NCI-H2196 treated with DMSO at 0.1 percent for 48 hours (cell line): ENCODE results near the gene JAK3.

ENCODE experiments used
- DNase-seq: peaks from one replicate; lab custom pipeline; 2025; ENCODE audit not compliant: unreplicated experiment; lab: John Stamatoyannopoulos, UW

JAK3 gene

DNA sequence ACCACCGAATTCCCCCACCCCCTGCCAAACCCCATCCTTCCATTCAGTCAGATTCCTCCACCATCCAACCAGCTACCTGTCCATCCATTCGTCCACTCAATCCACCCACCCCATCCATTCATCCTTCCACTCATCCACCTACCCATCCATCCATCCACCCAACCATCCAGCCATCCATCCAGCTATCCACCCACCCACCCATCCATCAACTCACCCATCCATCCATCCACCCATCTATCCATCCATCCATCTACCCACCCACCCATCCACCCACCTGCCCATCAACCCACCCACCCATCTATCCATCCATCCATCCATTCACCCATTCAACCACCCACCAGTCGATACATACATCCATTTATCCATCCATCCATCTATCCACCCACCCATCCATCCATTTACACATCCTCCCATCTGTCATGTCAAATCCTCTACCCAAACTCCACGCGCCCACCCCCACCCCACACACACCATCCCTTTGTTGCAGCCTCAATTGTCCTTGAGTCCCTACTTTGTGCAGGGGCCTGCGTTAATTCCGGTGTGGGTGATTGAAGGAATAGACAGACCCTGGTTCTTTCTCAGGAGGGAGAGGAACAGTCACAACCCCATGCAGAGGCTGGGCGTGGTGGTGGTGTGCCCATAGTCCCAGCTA lies 18.7 kb upstream of the JAK3 start:
- DNase-seq, result no peak

DNA sequence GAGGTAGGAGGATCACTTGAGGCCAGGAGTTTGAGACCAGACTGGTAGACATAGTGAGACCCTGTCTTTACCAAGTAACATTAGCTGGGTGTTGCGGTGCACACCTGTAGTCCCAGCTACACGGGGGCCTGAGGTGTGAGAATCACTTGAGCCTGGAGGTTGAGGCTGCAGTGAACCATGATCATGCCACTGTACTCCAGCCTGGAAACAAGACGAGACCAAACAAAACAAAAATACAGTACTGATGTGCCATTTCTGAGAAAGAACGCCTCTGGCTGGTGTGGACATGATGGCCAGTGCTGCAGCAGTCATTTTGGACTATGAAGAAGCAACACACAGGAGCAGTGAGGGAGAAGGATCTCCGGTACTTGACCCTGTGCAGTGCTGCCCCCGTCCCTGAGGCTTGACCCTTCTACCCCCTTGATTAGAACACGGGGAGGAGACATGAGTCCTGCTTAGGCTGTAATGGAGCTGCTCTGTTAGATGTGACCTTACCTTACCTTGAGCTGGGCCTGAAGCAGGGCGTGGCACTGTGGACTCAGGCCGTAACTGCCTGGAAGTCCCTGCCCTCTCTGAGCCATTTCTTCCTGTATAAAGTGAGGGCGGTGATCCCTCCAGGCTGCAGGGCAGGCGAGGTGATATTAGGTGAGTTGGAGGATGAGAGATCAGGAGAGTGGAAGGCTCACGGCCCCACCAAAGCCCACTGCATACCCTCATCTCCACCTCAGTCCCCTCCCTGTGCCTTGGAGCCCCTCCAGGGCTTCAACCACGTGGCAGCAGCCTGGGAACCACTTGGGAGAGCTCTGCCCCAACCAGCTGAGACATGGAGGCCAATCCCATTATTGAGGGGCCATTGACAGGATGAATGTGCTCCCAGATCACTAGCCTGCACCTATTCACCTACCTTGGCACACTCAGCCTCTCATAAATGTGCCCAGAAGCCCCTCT lies 17.9 kb upstream of the JAK3 start:
- no peak for DNase-seq

DNA sequence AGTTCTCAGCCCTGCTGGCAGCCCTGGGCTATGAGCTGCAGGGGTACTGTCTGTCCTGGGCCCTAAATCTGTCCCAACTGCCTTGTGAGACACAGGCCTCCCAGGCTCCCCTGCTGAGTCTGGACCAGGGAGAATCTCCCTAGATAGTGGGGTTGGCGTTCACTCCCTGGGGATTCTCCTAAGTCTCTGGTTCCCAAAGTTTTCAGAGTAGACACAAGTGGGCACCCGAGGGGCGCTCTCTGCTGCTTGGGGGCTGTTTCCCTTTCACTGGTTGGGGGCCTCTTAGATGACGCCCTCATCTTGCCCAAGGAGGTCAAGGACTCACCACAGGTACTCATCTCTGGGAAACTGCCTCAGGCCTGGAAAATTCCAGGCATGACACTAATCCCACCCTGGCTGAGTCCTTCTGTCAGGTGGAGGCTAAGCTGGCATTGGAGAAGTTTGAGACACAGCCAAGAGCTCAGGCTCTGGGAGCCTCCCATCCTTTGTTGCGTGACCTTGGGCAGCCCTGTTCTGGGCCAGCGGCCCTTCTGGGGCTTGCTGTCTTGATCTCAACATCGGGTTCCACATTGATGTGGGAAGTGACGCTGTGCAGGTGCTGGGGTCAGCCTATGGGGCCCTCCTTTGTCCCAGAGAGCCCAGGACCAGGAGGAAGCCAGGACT lies 15.9 kb upstream of the JAK3 start:
- no peak for DNase-seq

DNA sequence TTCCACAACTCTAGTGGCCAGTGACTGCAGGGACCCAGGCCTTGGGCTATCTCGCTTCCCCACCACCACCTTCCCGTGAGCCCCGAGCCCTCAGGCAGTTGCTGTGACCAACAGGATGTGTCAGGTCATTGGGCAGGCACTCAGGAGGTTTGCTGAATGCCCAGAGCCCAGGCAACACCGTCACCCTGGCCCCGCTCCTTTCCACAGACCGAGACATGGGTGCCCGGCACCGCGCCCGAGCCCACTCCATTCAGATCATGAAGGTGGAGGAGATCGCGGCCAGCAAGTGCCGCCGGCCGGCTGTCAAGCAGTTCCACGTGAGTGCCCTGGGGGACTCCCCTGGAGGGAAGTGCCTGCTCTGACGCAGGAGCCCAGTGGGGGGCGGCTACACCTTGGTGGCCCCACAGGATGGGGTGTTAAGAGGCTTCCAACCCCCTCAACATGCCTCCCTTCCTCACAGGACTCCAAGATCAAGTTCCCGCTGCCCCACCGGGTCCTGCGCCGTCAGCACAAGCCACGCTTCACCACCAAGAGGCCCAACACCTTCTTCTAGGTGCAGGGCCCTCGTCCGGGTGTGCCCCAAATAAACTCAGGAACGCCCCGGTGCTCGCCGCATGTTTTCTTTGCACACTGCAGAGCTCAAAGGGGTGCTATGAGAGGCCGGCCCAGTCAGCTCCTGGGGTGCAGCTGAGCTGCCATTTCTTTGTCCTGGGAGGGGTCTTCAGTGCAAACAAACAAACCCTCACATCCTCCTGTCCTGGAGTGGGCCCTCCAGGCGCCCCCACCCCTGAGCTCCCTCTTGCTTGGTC lies 15.1 kb upstream of the JAK3 start:
- DNase-seq, result no peak

DNA sequence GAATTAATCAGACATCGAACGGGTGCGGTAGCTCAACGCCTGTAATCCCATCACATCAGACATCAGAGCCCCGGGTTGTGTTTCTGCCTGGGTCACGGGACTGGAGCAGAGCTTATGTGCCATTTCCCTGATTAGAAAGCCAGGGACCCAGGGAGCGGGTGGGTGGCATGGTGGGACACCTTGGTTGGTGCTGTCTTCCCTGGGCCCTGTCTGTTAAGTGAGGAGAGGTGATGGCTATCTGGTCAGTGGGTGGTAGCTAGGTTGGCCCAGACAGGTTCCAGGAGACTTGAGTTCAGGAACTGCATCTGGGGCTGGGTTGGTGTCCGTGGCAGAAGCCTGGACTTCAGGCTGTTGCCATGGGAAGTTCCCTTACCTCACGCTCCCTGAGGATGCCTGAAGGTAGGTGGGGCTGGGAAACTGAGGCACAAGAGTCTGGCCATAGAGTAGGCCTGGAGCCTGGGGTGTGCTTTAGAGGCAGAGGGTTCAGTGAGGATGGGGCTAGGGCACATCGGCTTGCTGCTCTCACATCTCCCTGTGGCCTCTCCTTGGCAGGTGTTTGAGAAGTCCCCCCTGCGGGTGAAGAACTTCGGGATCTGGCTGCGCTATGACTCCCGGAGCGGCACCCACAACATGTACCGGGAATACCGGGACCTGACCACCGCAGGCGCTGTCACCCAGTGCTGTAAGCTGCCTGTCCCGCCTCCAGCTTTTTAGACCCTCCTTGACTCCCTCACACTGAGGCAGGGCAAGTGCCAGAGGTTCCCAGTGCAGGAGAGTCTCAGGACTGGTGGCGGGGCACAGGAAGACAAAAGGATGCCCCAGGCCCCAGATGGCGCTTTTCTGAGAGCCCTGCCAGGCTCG lies 14.0 kb upstream of the JAK3 start:
- DNase-seq, result no peak

DNA sequence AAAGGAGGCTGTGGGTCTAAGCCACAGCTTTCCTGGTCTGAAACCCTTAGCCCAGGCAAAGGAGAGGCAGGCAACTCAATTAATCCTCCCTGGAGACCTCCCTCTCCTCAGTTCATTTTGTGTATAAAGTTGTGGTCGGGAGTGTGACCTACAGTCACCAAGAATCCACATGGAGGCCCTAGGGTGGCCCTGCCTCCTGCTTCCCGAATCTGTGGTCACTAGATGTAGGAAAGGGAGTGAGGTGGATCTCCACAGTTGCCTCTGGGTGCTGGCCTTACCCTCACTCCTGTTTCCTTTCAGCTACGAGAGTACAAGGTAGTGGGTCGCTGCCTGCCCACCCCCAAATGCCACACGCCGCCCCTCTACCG lies 13.2 kb upstream of the JAK3 start:
- no peak for DNase-seq

DNA sequence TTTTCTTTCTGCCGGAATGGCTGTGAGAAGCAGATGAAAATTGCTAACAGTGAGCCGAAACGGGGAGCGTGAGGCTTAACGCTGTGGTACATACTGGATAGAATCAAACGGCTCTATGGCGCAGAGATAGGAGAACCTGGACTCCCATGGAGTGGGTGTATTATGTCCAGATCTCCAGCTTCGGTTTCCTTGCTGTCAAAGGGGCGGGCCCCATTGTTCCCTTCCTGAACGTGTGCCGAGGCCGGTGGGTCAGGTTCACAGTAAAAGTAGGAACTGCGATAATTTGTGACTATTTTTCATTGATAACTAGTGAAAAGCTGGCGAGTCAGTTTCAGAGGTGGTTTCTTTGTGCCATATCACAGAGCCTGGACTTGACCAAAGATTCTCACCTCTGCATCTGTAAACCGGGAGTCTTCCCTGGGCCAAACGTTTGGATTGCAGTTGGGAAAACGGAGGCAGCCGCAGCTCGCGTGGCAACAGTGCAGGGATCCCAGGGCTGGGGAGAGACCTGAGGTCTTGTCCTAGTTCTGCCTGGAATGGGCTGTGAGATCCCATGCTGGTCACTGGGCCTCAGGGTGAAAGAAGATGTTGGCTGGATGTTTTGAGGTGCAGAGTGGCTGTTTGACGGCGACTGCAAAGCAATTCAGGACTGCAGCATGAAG lies 12.7 kb upstream of the JAK3 start:
- DNase-seq, result no peak

DNA sequence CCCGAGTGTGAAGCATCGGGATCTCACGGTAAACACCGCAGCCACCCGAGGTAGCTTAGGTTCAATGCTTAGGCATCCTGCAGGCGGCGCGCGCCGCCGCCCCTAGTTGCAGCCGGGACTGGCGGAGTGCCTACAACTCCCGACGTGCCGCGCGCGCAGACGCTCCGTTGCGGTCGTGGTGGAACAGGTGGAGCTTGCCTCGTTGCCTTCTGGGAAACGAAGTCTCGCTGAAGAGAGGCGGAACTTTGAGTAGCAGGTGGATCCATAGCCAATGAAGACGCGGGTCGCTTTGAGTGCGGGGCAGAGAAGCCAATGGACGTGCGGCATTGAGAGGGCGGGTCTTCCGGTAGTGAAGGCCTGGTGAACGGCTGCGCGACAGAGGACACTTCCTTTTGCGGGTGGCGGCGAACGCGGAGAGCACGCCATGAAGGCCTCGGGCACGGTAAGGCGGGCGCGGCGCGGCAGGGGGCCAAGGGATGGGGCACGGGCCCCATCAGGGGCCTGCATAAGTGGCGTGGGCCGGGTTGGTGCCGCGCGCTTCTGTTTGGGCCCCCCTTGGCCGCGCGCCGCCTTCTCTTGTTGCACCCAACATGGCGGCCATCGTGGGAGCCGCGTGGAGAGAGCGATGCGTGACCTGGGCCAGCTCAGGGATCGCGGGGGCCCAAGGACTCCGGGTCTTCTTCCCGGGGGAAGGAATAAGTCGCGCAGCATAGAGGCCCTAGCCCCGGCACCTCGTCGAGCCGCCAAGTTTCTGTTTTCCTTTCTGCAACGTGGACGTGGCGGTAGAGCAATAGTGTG lies 11.9 kb upstream of the JAK3 start, which contains the start of gene RPL18A:
TSS of gene RPL18A (plus strand) at position 378 of the 798 bp plus-strand sequence. CDS start at position 425, 47 bp downstream.
- DNase-seq, result peak; percentile 98

DNA sequence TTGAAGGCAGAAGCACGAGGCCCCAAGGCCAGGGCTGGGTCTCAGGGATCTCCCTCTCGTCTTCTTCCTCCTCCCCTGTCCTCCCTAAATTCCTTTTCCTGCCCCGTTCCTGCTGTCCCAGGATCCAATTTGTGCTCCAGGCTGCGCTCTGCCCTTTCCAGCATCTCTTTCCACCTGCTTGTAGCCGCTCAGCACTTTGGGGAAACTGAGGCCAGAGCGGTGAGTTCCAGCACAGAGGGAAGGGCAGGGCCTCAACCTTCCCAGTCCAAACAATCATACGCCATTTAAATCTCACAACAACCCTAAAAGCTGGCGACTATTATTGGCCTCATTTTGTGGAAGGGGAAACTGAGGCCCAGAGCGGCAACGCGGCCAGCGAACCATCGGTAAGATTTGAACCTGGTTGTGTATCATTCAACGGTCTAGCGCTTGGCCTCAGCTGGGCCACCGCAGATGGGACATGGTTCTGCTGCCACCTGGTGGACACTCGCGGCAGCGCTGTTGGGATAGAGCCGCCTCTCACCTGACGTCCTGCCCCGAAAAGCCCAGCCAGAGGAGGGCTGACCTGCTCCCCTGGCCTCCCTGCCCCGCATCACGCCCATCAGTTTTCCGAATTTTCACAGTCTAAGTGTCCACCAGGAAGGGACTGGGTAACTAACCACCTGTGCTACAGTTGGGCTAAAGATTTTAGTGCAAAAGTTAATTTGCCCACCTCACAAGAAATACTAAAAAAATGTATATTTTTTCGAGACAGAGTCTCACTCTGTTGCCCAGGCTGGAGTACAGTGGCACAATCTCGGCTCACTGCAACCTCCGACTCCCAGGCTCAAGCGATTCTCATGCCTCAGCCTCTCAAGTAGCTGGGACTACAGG lies 7.7 kb upstream of the JAK3 start:
- peak; percentile 42 for DNase-seq

DNA sequence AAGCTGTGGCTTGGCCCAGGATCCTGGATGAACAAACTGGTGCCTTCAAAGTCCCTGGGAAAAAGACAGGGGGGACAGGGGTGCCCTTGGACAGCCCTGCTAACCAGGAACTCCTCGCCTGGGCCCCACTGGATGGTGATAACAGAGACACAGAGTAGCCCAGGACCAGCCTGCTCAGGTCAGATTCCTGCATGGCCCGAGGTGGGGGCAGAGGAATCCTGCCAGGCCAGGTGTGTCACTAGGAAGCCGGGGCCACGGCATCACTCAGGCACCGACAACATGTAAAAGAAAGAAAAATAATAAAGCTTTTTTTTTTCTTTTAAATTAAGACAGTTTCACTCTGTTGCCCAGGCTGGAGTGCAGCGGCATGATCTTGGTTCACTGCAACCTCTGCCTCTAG lies 6.3 kb upstream of the JAK3 start:
- DNase-seq, result no peak

DNA sequence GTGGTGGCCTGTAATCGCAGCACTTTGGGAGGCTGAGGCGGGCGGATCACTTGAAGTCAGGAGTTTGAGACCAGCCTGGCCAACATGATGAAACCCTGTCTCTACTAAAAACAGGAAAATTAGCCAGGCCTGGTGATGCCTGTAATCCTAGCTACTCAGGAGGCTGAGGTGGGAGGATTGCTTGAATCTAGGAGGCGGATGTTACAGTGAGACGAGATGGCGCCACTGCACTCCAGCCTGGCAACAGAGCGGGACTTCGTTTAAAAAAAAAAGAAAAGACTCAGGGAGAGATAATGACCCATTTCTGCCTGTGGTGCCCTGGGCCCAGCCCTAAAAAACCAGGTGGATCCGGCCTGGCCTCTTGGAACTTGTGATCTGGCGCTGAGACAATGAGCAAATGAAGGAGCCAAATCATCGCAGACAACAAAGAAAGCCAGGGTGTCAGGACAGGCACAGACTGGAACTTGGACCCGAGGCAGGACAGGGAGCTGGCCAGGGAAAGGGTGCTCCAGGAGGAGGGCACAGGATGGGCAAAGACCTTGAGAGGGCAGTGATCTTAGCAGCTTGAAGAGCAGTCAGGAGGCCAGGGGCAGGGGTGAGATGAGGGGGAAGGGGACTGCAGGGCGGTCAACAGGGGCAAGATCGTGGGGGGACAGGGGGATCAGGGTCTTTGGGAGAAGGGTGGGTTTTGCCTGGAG lies 962 bp upstream of the JAK3 start:
- DNase-seq, result no peak

DNA sequence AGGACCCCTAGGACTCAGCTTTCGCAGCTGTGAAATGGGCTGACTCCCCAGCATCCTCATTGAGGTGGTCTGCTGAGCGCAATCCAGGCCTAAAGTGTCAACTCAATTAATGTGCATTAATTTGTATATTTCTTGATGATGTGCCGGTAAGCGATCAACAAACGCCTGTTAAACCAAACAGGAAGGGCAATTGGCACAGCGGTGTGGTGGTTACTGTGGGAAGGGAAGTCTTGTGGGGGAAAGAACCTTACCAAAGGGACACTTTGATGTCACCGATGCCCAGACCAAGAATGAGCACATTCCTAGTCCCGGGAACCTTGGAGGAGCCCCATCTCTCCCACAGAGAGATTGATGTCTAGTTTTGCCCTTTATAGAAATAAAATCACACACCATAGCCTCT lies 1.6 kb downstream of the JAK3 start:
- no peak for DNase-seq

DNA sequence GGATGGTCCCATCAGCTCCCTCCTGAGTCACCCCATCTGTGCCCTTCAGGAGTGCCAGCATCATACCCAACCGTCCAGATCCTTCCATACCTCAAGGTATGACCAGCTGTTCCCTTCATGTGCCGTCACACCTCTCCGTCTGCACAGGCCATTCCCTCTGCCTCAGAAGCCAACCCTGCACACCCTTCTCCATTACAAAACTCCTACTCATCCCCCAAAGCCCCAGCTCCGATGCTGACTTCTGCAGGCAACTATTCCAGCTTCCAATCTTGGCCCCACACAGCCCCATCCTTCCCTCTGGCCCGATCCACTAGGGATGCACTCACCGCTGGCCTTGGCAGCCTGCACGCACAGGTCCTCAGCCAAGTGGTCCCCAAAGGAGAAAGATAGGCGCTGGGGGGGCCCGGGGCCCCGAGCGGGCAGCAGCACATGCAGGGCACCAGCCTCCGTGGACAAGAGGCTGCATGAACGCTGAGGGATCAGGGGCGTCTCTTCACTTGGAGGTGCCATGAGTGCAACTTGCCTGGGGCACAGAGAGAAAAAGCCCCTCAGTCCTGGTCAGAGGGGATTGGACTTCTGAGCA lies 3.8 kb downstream of the JAK3 start:
- DNase-seq, result no peak

DNA sequence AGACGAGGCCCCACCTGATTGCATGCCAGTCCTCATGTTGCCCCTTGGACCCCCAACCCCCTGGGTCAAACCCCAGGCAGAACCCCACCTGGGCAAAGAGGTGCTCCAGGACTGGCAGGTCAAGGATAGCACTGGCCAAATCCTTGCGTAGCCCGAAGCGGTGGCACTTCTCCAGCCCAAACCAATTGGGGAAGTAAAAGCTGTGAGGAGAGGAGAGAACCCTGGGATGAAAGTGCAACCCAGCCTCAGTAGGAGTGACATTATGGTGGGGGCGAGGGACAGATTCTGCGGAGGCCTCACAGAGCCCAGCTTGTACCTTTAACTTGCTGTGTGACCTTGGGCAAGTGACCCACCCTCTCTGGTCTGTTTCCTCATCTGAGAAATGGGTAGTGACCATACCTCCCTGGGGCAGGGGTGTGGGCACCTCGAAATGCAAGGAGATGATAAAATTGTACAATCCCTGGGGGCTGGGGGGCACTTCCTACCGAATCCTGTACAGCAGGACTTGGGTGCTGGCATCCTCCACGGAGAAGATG lies 4.4 kb downstream of the JAK3 start:
- no peak for DNase-seq

DNA sequence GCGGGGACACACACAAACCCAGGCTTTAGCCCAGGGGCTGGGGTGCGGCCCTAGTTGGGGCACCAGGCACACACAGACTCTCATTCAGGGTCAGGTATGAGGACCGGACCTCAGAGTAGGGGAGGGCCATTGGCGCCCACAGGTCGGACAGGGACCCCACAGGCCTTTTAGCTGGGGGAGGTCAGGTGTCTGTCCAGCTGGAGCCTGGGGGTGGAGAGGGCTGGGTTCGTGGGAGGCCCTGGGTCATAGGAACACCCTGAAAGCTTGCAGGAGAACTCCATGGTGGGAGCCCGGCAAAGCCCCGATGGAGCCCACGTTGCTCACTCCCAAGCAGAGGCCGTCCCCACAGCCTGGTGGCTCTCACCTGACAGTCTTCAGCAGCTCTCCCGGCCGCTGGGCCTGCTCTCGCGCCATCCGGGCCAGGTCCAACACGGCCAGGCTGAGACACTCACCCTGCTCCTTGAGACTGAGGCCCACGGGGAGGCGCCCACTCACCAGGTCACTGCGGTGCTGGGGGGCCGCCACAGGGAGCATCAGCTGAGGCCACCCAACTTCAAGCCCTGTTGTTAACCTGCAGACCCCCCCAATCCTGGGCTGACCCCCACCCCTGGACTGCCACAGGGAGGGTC lies 5.0 kb downstream of the JAK3 start:
- DNase-seq, result no peak
